K562 (cell line): Measurements from ENCODE around the gene RWDD3. TPM values are rescaled to one million over a fixed set of nuclear protein-coding genes. Genes with fewer than 3 reads are reported as not detected.
A peak's percentile ranks its signal among the peaks of the same experiment; 100 is the strongest.

ENCODE experiments used
- ATAC-seq: fragments of 200-7000 bp; cut with Tn5 transposase; 3 replicates; pipeline ENCODE4 v1.9.1; 2020; ENCODE audit warnings: moderate library complexity
- BruUV-seq: library from RNA; stranded (reverse); fragments of 400-500 nt; replicated peaks from 2 replicates; lab custom pipeline; 2021; lab: Mats Ljungman, UMichigan
- CTCF ChIA-PET: fragments of 300-600 bp; formaldehyde crosslinking; extraction: SDS; loops from one replicate; lab custom pipeline; 2021; ENCODE audit warnings: low intra/inter-chr PET ratio; lab: Yijun Ruan, JAX
- POLR2A ChIA-PET: fragments of 300-600, 350-650 bp; sonication (Branson Sonifier 250); formaldehyde crosslinking; extraction: SDS; loops from one replicate; lab custom pipeline; 2021; ENCODE audit warnings: antibody characterized with exemption, inconsistent platforms; lab: Yijun Ruan, JAX
- DNase-seq, 4 experiments: peaks; one replicate each; pipeline versions ENCODE4 v3.0.0 to v3.0.0-alpha.2; 2011 to 2018; ENCODE audit warnings: low spot score in 3 of 4, mixed read lengths in 3 of 4; ENCODE audit errors: extremely low read depth in 1 of 4
- FAIRE-seq: peaks from 2 replicates; lab custom pipeline; 2011; peaks lifted over from hg19 to GRCh38; lab: Jason Lieb, UNC
- H2AFZ ChIP-seq: 2 replicates; pipeline ENCODE4 v1.6.0; 2011; ENCODE audit warnings: low read depth, low read length, control low read depth, inconsistent platforms
- H3K27ac ChIP-seq: fragments of 200-600 bp; 3 replicates; pipeline ENCODE4 v1.8.0; 2011; ENCODE audit warnings: low read depth, mild to moderate bottlenecking, control low read depth, inconsistent platforms, low read length, moderate library complexity, mixed read lengths; ENCODE audit errors: extremely low read depth
- H3K27me3 ChIP-seq, 2 experiments: fragments of 300-600 bp in 1 of 2; 2 replicates in 1 of 2; 3 replicates in 1 of 2; pipeline versions ENCODE4 v1.6.0 to v1.8.0; 2011; ENCODE audit warnings: inconsistent platforms in 2 of 2, low read length in 2 of 2, mild to moderate bottlenecking in 1 of 2, mixed read lengths in 1 of 2, moderate library complexity in 1 of 2; ENCODE audit not compliant: control insufficient read depth in 2 of 2, insufficient read depth in 2 of 2
- H3K36me3 ChIP-seq: fragments of 300-600 bp; 3 replicates; pipeline ENCODE4 v1.8.0; 2011; ENCODE audit warnings: mild to moderate bottlenecking, low read length, inconsistent platforms; ENCODE audit not compliant: control insufficient read depth, insufficient read depth
- H3K4me1 ChIP-seq, 2 experiments: fragments of 200-600 bp in 1 of 2; replicated peaks in 1 of 2; 2 replicates in 1 of 2; 3 replicates in 1 of 2; pipeline versions ENCODE4 v1.5.1 to v1.8.0; 2011; ENCODE audit warnings: inconsistent platforms in 2 of 2, low read length in 2 of 2, mild to moderate bottlenecking in 1 of 2, mixed read lengths in 1 of 2, moderate library complexity in 1 of 2; ENCODE audit not compliant: control insufficient read depth in 2 of 2, insufficient read depth in 2 of 2
- H3K4me2 ChIP-seq: 2 replicates; pipeline ENCODE4 v1.6.1; 2011; ENCODE audit warnings: low read length, control low read depth, inconsistent platforms, mixed read lengths; ENCODE audit not compliant: insufficient read depth
- H3K4me3 ChIP-seq: fragments of 200-600 bp; sonication (generic), shearing (Covaris generic); 2 replicates; pipeline ENCODE4 v1.5.1; 2016; ENCODE audit warnings: control low read depth, inconsistent platforms
- H3K79me2 ChIP-seq: fragments of 200-600 bp; 3 replicates; pipeline ENCODE4 v1.8.0; 2011; ENCODE audit warnings: low read length, inconsistent platforms; ENCODE audit not compliant: control insufficient read depth, insufficient read depth
- H3K9ac ChIP-seq, 2 experiments: 2 replicates each; pipeline versions ENCODE4 v1.6.0 to v1.6.1; 2011; ENCODE audit warnings: low read depth in 2 of 2, low read length in 2 of 2, control low read depth in 1 of 2, inconsistent platforms in 1 of 2, mild to moderate bottlenecking in 1 of 2, mixed read lengths in 1 of 2; ENCODE audit not compliant: insufficient read depth in 1 of 2
- H3K9me1 ChIP-seq: one replicate; pipeline ENCODE4 v1.6.0; 2011; ENCODE audit warnings: inconsistent platforms, mild to moderate bottlenecking, low read length, moderate library complexity; ENCODE audit not compliant: control insufficient read depth, insufficient read depth
- H3K9me3 ChIP-seq: replicated peaks from 2 replicates; pipeline ENCODE4 v1.5.1; 2011; ENCODE audit warnings: low read depth, low read length, inconsistent platforms; ENCODE audit not compliant: control insufficient read depth, insufficient read depth
- H4K20me1 ChIP-seq: replicated peaks from 2 replicates; pipeline ENCODE4 v1.6.1; 2011; ENCODE audit warnings: low read length, inconsistent platforms, mixed read lengths; ENCODE audit not compliant: control insufficient read depth, insufficient read depth
- ATF6 ChIP-seq: sonication (generic); formaldehyde crosslinking; IDR thresholded peaks from 2 replicates; pipeline ENCODE4 v1.4.0; 2020; ENCODE audit warnings: mild to moderate bottlenecking, missing genetic modification reagents
- DLX4 ChIP-seq: fragments of 250-450 bp; sonication (Bioruptor Pico); IDR thresholded peaks from 2 replicates; pipeline ENCODE4 v1.6.1; 2021; ENCODE audit warnings: mild to moderate bottlenecking
- ELF4 ChIP-seq: fragments of 450-650 bp; formaldehyde crosslinking; IDR thresholded peaks from 2 replicates; pipeline ENCODE4 v1.4.0; 2022; ENCODE audit warnings: missing genetic modification characterization
- PKNOX1 ChIP-seq: fragments of 450-650 bp; IDR thresholded peaks from 2 replicates; pipeline ENCODE4 v1.6.1; 2016
- POLR2A ChIP-seq: fragments of 450-650 bp; conservative IDR thresholded peaks from 2 replicates; pipeline ENCODE4 v1.6.1; 2016
- ZBTB1 ChIP-seq: sonication (generic); formaldehyde crosslinking; IDR thresholded peaks from 2 replicates; pipeline ENCODE4 v1.8.1; 2023; ENCODE audit warnings: missing genetic modification reagents, low read depth, mild to moderate bottlenecking, borderline replicate concordance
- ZNF589 ChIP-seq: fragments of 200-800 bp; sonication (Bioruptor generic); IDR thresholded peaks from 2 replicates; pipeline ENCODE4 v1.6.1; 2016; ENCODE audit warnings: low read depth, missing genetic modification characterization, missing compliant biosample characterization
- WGBS: fragments of 100-300 bp; shearing (Covaris generic); methylation state at CpG from one replicate; pipeline ENCODE4 v1.1.6; 2016; ENCODE audit warnings: low coverage, mixed read lengths; ENCODE audit not compliant: insufficient coverage; ENCODE audit errors: missing lambda C conversion rate; 5-methylcytosine and 5-hydroxymethylcytosine counted together
- in situ Hi-C: fragments of 300-500 bp; cut with MboI; formaldehyde crosslinking; loops from 4 replicates; pipeline ENCODE4 v1.15.0; 2018; ENCODE audit warnings: inconsistent platforms, mixed read lengths
- intact Hi-C: fragments of 100-400 bp; cut with micrococcal nuclease; formaldehyde crosslinking; loops from 2 replicates; pipeline ENCODE4 v1.14.2; 2022
- polyA plus RNA-seq, 8 experiments: library from polyadenylated mRNA; depleted of rRNA in 4 of 8; stranded (reverse) in 5 of 8; unstranded in 3 of 8; fragments of >200 nt; fragmentation: Nextera tagmentation in 2 of 8; fragmentation: Illumina TruSeq in 1 of 8; extraction: Ambion mirVana in 2 of 8; extraction: Trizol in 1 of 8; gene quantifications; 2 replicates each; pipeline versions ENCODE4 v1.2.1 to v1.2.3, GENCODE V29; 2011 to 2014; ENCODE audit warnings: inconsistent platforms in 1 of 8, missing spikeins in 1 of 8
- total RNA-seq, 7 experiments: library from RNA; depleted of rRNA in 6 of 7; stranded (reverse); fragments of >200 nt in 6 of 7; fragmentation: Illumina TruSeq in 2 of 7; extraction: Trizol in 2 of 7; gene quantifications; 2 replicates each; pipeline versions ENCODE4 v1.2.1 to v1.2.3, GENCODE V29; 2011 to 2021; ENCODE audit warnings: low replicate concordance in 1 of 7

RWDD3 gene
- total and polyA plus RNA-seq, 9 of the 15 experiments (the other 6 are each of a cell fraction or from before 2014, with no cell fraction given): 21.6 to 65.0 (median 34.9) TPM

GRCh38 chr1:95237981-95238703 is 4.1 kb downstream of the RWDD3 start:
- ChIA-PET POLR2A (interaction anchor here (0.6 kb wide), 1 partner anchor 231 kb away, joined by 3 read pairs; no protein-coding TSS in a partner anchor), CTCF (no interaction called here)
- no peaks in the 10 kb centered on the region for H3K9me1 ChIP-seq
- H3K27me3 ChIP-seq: no peaks in the 10 kb centered on the region
- H3K9me3 ChIP-seq: peaks cover 5% of the 10 kb centered on the region; the same call in 1 of the 2 replicates
- intact Hi-C loops (no loop called here), in situ Hi-C loops (no loop called here)
- H3K27ac ChIP-seq: no peak overlapping the region
- TF ChIP-seq POLR2A: no peak
- no peak for TF ChIP-seq ELF4
- no peak for TF ChIP-seq ATF6 (CRISPR knock-in tag)
- 0 out of 2 replicates have a peak, but pooled peaks have one; percentile 26 for TF ChIP-seq PKNOX1
- TF ChIP-seq DLX4: no peak
- TF ChIP-seq ZBTB1 (CRISPR knock-in tag): no peak
- TF ChIP-seq ZNF589 (CRISPR knock-in tag): no peak
- H3K4me2 ChIP-seq: no peak overlapping the region
- H3K36me3 ChIP-seq: peaks cover 53% of the 10 kb centered on the region
- peaks cover 39% of the 10 kb centered on the region for H3K79me2 ChIP-seq
- no peaks in the 10 kb centered on the region for H4K20me1 ChIP-seq
- BruUV-seq: no TSS peak
- ATAC-seq (no peak), FAIRE-seq (no peak), DNase-seq (no peak)
- no peak overlapping the region for H3K9ac ChIP-seq
- no peak overlapping the region for H3K4me3 ChIP-seq
- peaks cover 3 to 12% of the 10 kb centered on the region in 2 experiments; a peak in 4 of 5 replicates for H3K4me1 ChIP-seq
- no peak overlapping the region for H2AFZ ChIP-seq
- WGBS: 58% methylated on average over 4 of the region's 4 CpGs
